HepG2 (cell line): ENCODE measurements around the gene KLHL12. TPM values are rescaled to one million over a fixed set of nuclear protein-coding genes. Genes with fewer than 3 reads are reported as not detected.

Experiments used
- ATAC-seq: fragments of 200-7000 bp; cut with Tn5 transposase; 3 replicates; pipeline ENCODE4 v1.9.1; 2020; ENCODE audit warnings: mild to moderate bottlenecking, moderate library complexity
- BruUV-seq: library from RNA; stranded (reverse); fragments of 400-500 nt; replicated peaks from 2 replicates; lab custom pipeline; 2021; lab: Mats Ljungman, UMichigan
- CTCF ChIA-PET: fragments of 300-600 bp; formaldehyde crosslinking; extraction: SDS; loops from one replicate; lab custom pipeline; 2021; ENCODE audit warnings: low total read pairs, inconsistent platforms, low intra/inter-chr PET ratio; lab: Yijun Ruan, JAX
- POLR2A ChIA-PET: fragments of 350-600 bp; sonication (Branson Sonifier 250); formaldehyde crosslinking; loops from one replicate; lab custom pipeline; 2020; ENCODE audit warnings: antibody characterized with exemption, inconsistent platforms; lab: Yijun Ruan, JAX
- DNase-seq: peaks from one replicate; pipeline ENCODE4 v3.0.0-alpha.2; 2015; ENCODE audit warnings: low spot score
- FAIRE-seq: peaks from 3 replicates; lab custom pipeline; 2011; peaks lifted over from hg19 to GRCh38; lab: Jason Lieb, UNC
- H2AFZ ChIP-seq: one replicate; pipeline ENCODE4 v1.6.1; 2011; ENCODE audit warnings: low read length, inconsistent platforms
- H3K27ac ChIP-seq: fragments of 300-600 bp; 3 replicates; pipeline ENCODE4 v1.8.0; 2011; ENCODE audit warnings: mixed run types, mild to moderate bottlenecking, mixed read lengths, low read length, inconsistent platforms; ENCODE audit not compliant: insufficient read depth; ENCODE audit errors: extremely low read length
- H3K27me3 ChIP-seq, 2 experiments: fragments of 200-600 bp in 1 of 2; 2 replicates in 1 of 2; 3 replicates in 1 of 2; pipeline versions ENCODE4 v1.6.0 to v1.8.0; 2011; ENCODE audit warnings: low read length in 2 of 2, mild to moderate bottlenecking in 2 of 2, moderate library complexity in 2 of 2, inconsistent platforms in 1 of 2; ENCODE audit not compliant: insufficient read depth in 2 of 2, control insufficient read depth in 1 of 2
- H3K36me3 ChIP-seq, 2 experiments: fragments of 200-600 bp in 1 of 2; replicated peaks in 1 of 2; 2 replicates in 1 of 2; 3 replicates in 1 of 2; pipeline versions ENCODE4 v1.5.1 to v1.8.0; 2011; ENCODE audit warnings: low read length in 2 of 2, inconsistent platforms in 1 of 2; ENCODE audit not compliant: insufficient read depth in 2 of 2, control insufficient read depth in 1 of 2
- H3K4me1 ChIP-seq: 2 replicates; pipeline ENCODE4 v1.5.1; 2012; ENCODE audit warnings: low read length, inconsistent platforms; ENCODE audit not compliant: insufficient read depth
- H3K4me2 ChIP-seq: 2 replicates; pipeline ENCODE4 v1.6.0; 2011; ENCODE audit warnings: low read depth, low read length, inconsistent platforms
- H3K4me3 ChIP-seq, 3 experiments: fragments of 200-600 bp in 1 of 3; sonication (generic), shearing (Covaris generic) in 1 of 3; replicated peaks in 1 of 3; 2 replicates each; pipeline ENCODE4 v1.5.1; 2011 to 2016; ENCODE audit warnings: low read length in 3 of 3, inconsistent platforms in 2 of 3, low read depth in 2 of 3, mild to moderate bottlenecking in 2 of 3, control low read depth in 1 of 3, mixed read lengths in 1 of 3; ENCODE audit not compliant: insufficient read depth in 1 of 3
- H3K79me2 ChIP-seq: one replicate; pipeline ENCODE4 v1.6.1; 2011; ENCODE audit warnings: low read length, inconsistent platforms; ENCODE audit not compliant: insufficient read depth
- H3K9ac ChIP-seq: 2 replicates; pipeline ENCODE4 v1.6.0; 2011; ENCODE audit warnings: mild to moderate bottlenecking, low read depth, low read length, inconsistent platforms; ENCODE audit not compliant: insufficient read depth
- H3K9me3 ChIP-seq: 2 replicates; pipeline ENCODE4 v1.5.1; 2012; ENCODE audit warnings: mild to moderate bottlenecking, low read length
- H4K20me1 ChIP-seq: 2 replicates; pipeline ENCODE4 v1.6.0; 2011; ENCODE audit warnings: inconsistent platforms, mild to moderate bottlenecking, low read length, moderate library complexity; ENCODE audit not compliant: insufficient read depth
- CEBPG ChIP-seq: IDR thresholded peaks from 2 replicates; pipeline ENCODE4 v1.6.1; 2016
- CHCHD3 ChIP-seq: sonication (generic); formaldehyde crosslinking; IDR thresholded peaks from 2 replicates; pipeline ENCODE4 v1.8.0; 2022; ENCODE audit warnings: mild to moderate bottlenecking, missing genetic modification reagents, moderate library complexity
- CREM ChIP-seq, 2 experiments: sonication (generic) in 1 of 2; formaldehyde crosslinking in 1 of 2; IDR thresholded peaks; 2 replicates each; pipeline versions ENCODE4 v1.4.0 to v1.6.1; 2016 to 2020; ENCODE audit warnings: antibody characterized with exemption in 1 of 2, mild to moderate bottlenecking in 1 of 2, missing genetic modification reagents in 1 of 2
- EEA1 ChIP-seq: sonication (generic); formaldehyde crosslinking; IDR thresholded peaks from 2 replicates; pipeline ENCODE4 v1.5.1; 2020; ENCODE audit warnings: mild to moderate bottlenecking, missing genetic modification reagents, borderline replicate concordance
- ETV5 ChIP-seq: IDR thresholded peaks from 2 replicates; pipeline ENCODE4 v1.6.1; 2018; ENCODE audit warnings: missing biosample characterization, missing genetic modification reagents, inconsistent platforms, borderline replicate concordance
- HOMEZ ChIP-seq: IDR thresholded peaks from 2 replicates; pipeline ENCODE4 v1.6.1; 2016; ENCODE audit warnings: low read depth
- KLF15 ChIP-seq: sonication (generic); formaldehyde crosslinking; IDR thresholded peaks from 2 replicates; pipeline ENCODE4 v1.8.1; 2023; ENCODE audit warnings: borderline replicate concordance, mild to moderate bottlenecking, inconsistent platforms, missing genetic modification reagents, mixed read lengths
- MEIS1 ChIP-seq: sonication (generic); formaldehyde crosslinking; IDR thresholded peaks from 2 replicates; pipeline ENCODE4 v1.9.0; 2021; ENCODE audit warnings: mild to moderate bottlenecking, missing genetic modification reagents, moderate library complexity, borderline replicate concordance
- NR2F6 ChIP-seq, 2 experiments: IDR thresholded peaks; 2 replicates each; pipeline ENCODE4 v1.6.1; 2016; ENCODE audit warnings: antibody characterized with exemption in 1 of 2, mild to moderate bottlenecking in 1 of 2
- NRL ChIP-seq: sonication (generic); formaldehyde crosslinking; IDR thresholded peaks from 2 replicates; pipeline ENCODE4 v1.5.0; 2020; ENCODE audit warnings: missing genetic modification reagents, mild to moderate bottlenecking, moderate library complexity, borderline replicate concordance
- SIN3A ChIP-seq: IDR thresholded peaks from 2 replicates; pipeline ENCODE4 v1.6.1; 2011; ENCODE audit warnings: low read depth, mild to moderate bottlenecking, control low read depth, low read length, borderline replicate concordance
- SIX4 ChIP-seq: sonication (generic); formaldehyde crosslinking; IDR thresholded peaks from 2 replicates; pipeline ENCODE4 v1.4.0; 2020; ENCODE audit warnings: missing genetic modification reagents
- SOX13 ChIP-seq, 3 experiments: fragments of 450-650 bp in 1 of 3; sonication (generic) in 1 of 3; formaldehyde crosslinking in 1 of 3; IDR thresholded peaks in 2 of 3; conservative IDR thresholded peaks in 1 of 3; 2 replicates each; pipeline versions ENCODE4 v1.5.0 to v1.6.1; 2016 to 2020; ENCODE audit warnings: antibody characterized with exemption in 1 of 3, mild to moderate bottlenecking in 1 of 3, missing compliant biosample characterization in 1 of 3, missing genetic modification reagents in 1 of 3, moderate library complexity in 1 of 3
- ZNF136 ChIP-seq: sonication (generic); formaldehyde crosslinking; IDR thresholded peaks from 2 replicates; pipeline ENCODE4 v1.8.1; 2022; ENCODE audit warnings: low read depth, mild to moderate bottlenecking, moderate library complexity, missing genetic modification reagents
- ZNF558 ChIP-seq: sonication (generic); formaldehyde crosslinking; IDR thresholded peaks from 2 replicates; pipeline ENCODE4 v1.9.0; 2022; ENCODE audit warnings: mild to moderate bottlenecking, missing genetic modification reagents, borderline replicate concordance
- ZSCAN29 ChIP-seq: sonication (generic); formaldehyde crosslinking; conservative IDR thresholded peaks from 2 replicates; pipeline ENCODE4 v1.4.0; 2020; ENCODE audit warnings: mild to moderate bottlenecking, missing genetic modification reagents
- WGBS: methylation state at CpG from one replicate; pipeline ENCODE4 v1.1.6; 2017; ENCODE audit warnings: low lambda C conversion rate; 5-methylcytosine and 5-hydroxymethylcytosine counted together
- in situ Hi-C: cut with HindIII; loops from 2 replicates; pipeline ENCODE4 v1.10.0; 2017; ENCODE audit warnings: low pct_unique_long_range_greater_than_20kb; ENCODE audit not compliant: extremely low pct_ligation_motif_present
- intact Hi-C: fragments of 100-400 bp; cut with micrococcal nuclease; formaldehyde crosslinking; loops from one replicate; pipeline ENCODE4 v1.10.0; 2022; ENCODE audit not compliant: unreplicated experiment
- polyA plus RNA-seq, 8 experiments: library from polyadenylated mRNA; depleted of rRNA in 3 of 8; stranded (reverse) in 7 of 8; unstranded in 1 of 8; fragments of >200 nt; fragmentation: Illumina TruSeq in 4 of 8; extraction: Trizol in 4 of 8; gene quantifications; 2 replicates each; pipeline versions ENCODE4 v1.2.1 to v1.2.3, GENCODE V29; 2011 to 2016; ENCODE audit warnings: low read depth in 4 of 8, missing spikeins in 1 of 8, mixed read lengths in 1 of 8; ENCODE audit not compliant: insufficient read depth in 1 of 8
- total RNA-seq, 5 experiments: library from RNA; depleted of rRNA; stranded (reverse); fragments of >200 nt; fragmentation: Illumina TruSeq; extraction: Trizol; gene quantifications; 2 replicates each; pipeline ENCODE4 v1.2.3, GENCODE V29; 2016; ENCODE audit warnings: low read depth in 1 of 5

KLHL12 gene
- total and polyA plus RNA-seq, 2 of the 13 experiments (the other 11 are each of a cell fraction or from before 2014, with no cell fraction given), result 19.2 to 25.2 TPM

- no peak for TF ChIP-seq EEA1
- no peak for TF ChIP-seq KLF15 (CRISPR knock-in tag)
- no peak for TF ChIP-seq CHCHD3
- no peak for TF ChIP-seq ZNF136 (CRISPR knock-in tag)
- TF ChIP-seq CREM (IDR thresholded peaks at IDR 0.05), result 0 out of 2 replicates have a peak, but pooled peaks have one; percentile 32
- no peak for TF ChIP-seq CREM (CRISPR knock-in tag; IDR thresholded peaks at IDR 0.05)
- no peak for TF ChIP-seq SIX4
- peak; percentile 45; the same call in 1 of the 2 replicates for TF ChIP-seq CEBPG
These were observed 64.1 kb downstream of the KLHL12 start (continued) for GRCh38 chr1:202862679-202863560.

GRCh38 chr1:202861420-202862132 is 65.5 kb downstream of the KLHL12 start:
- H3K4me1 ChIP-seq, result peaks cover 61% of the 10 kb centered on the region
- DNase-seq, result peak; percentile 90
- POLR2A ChIA-PET, result interaction anchor here (0.6 to 5.1 kb wide), 18 partner anchors 10 to 145 kb away, joined by 3 to 74 read pairs (median 4); partner anchors contain the start of genes KDM5B, KLHL12, PCAT6 and RABIF
- H4K20me1 ChIP-seq, result no peaks in the 10 kb centered on the region
- intact Hi-C loops (loop anchor here (2.0 to 5.0 kb wide), 2 partner anchors 51 to 66 kb away; partner anchors contain the start of genes KLHL12 and PCAT6), in situ Hi-C loops (no loop called here)
- BruUV-seq, result no TSS peak
- peak overlapping the region; percentile 95 for H3K27ac ChIP-seq
- H3K79me2 ChIP-seq, result peaks cover 10% of the 10 kb centered on the region
- H3K4me3 ChIP-seq, result peak overlapping the region; percentile 79 to 91 (median 83)
- H3K4me2 ChIP-seq, result peak overlapping the region; percentile 94
- peak overlapping the region; percentile 78 for H3K9ac ChIP-seq
- FAIRE-seq, result no peak
- CTCF ChIA-PET, result no interaction called here
- ATAC-seq, result peak; percentile 90
- peak overlapping the region; percentile 80 for H2AFZ ChIP-seq
- H3K36me3 ChIP-seq, result no peaks in the 10 kb centered on the region
- no peaks in the 10 kb centered on the region for H3K9me3 ChIP-seq
- H3K27me3 ChIP-seq, result no peaks in the 10 kb centered on the region; a peak in 1 of 5 replicates
- WGBS, result 0% methylated on average over 18 of the region's 44 CpGs
- peak; percentile 51; the same call in 1 of the 2 replicates for TF ChIP-seq SIN3A
- TF ChIP-seq ETV5 (CRISPR knock-in tag), result no peak
- TF ChIP-seq ZNF558, result no peak
- peak; percentile 50; the same call in 1 of the 2 replicates for TF ChIP-seq HOMEZ
- no peak for TF ChIP-seq NRL (CRISPR knock-in tag)
- TF ChIP-seq ZSCAN29 (CRISPR knock-in tag), result no peak
- no peak for TF ChIP-seq MEIS1
- TF ChIP-seq SOX13 (IDR thresholded peaks at IDR 0.05), result no peak
- peak in 1 of 2 experiments; percentile 34; a peak in 1 of 4 replicates for TF ChIP-seq SOX13 (CRISPR knock-in tag; conservative IDR thresholded peaks at IDR 0.05 in 1 of 2, IDR thresholded peaks at IDR 0.05 in 1 of 2)
- no peak for TF ChIP-seq NR2F6 (IDR thresholded peaks at IDR 0.05)
- no peak for TF ChIP-seq NR2F6 (CRISPR knock-in tag; IDR thresholded peaks at IDR 0.05)
